ENCODE results near the gene PRKCI.

GRCh38 chr3:170222647-170223541, 670 bp downstream of the PRKCI start:
- TF ChIP-seq POLR2A (IDR thresholded peaks at IDR 0.05; ENCODE audit: low read depth, low read length) (no peak), POLR2AphosphoS5 (IDR thresholded peaks at IDR 0.05; ENCODE audit: low read depth, low read length) (no peak)
